GM11168 (cell line): ENCODE results near the gene ACAD11.

Source experiments
- in situ Hi-C: fragments of 300-500 bp; cut with MboI; formaldehyde crosslinking; loops from one replicate; pipeline ENCODE4 v1.12.0; 2022; ENCODE audit warnings: low sequenced_read_pairs; ENCODE audit not compliant: unreplicated experiment

Gene ACAD11

GRCh38 chr3:132535575-132536441 lies 123.8 kb downstream of the ACAD11 start:
- in situ Hi-C loops, result loop anchor here (5.0 kb wide), 1 partner anchor 111 kb away; no protein-coding TSS in a partner anchor

- in situ Hi-C loops, result no loop called here
Measured at GRCh38 chr3:132530624-132531023, 129.0 kb downstream of the ACAD11 start.

GRCh38 chr3:132522353-132522752 lies 137.3 kb downstream of the ACAD11 start:
- in situ Hi-C loops, result no loop called here

- in situ Hi-C loops, result no loop called here
Measured at GRCh38 chr3:132521901-132522300, 137.7 kb downstream of the ACAD11 start.

GRCh38 chr3:132519914-132520313 lies 139.7 kb downstream of the ACAD11 start:
- in situ Hi-C loops, result no loop called here

- in situ Hi-C loops, result no loop called here
Measured at GRCh38 chr3:132517311-132517710, 142.3 kb downstream of the ACAD11 start.

GRCh38 chr3:132513057-132513456 lies 146.6 kb downstream of the ACAD11 start:
- in situ Hi-C loops, result no loop called here

GRCh38 chr3:132509506-132509905 lies 150.1 kb downstream of the ACAD11 start:
- in situ Hi-C loops, result no loop called here

GRCh38 chr3:132509096-132509495 lies 150.5 kb downstream of the ACAD11 start:
- in situ Hi-C loops, result no loop called here
